Stimulated activated CD4-positive, alpha-beta T cell treated with anti-CD3 and anti-CD28 coated beads, Interleukin-2, amount 100 ng/mL, for 24 hours (primary cell): ENCODE data around the gene SFTPA2.
"Not testable (repeated sequence)": the region's sequence is repeated elsewhere in the genome, so short reads cannot be mapped to it uniquely, and the experiment has no call there.

Experiments used
- DNase-seq, 2 donors: peaks; one replicate each; pipeline ENCODE4 v3.0.0-alpha.2; 2020

The SFTPA2 gene

GRCh38 chr10:79556961-79557360 is 3.2 kb downstream of the SFTPA2 start:
- DNase-seq: not testable (repeated sequence)

- DNase-seq: no peak
These were observed 4.6 kb downstream of the SFTPA2 start for GRCh38 chr10:79555354-79556309.

GRCh38 chr10:79552143-79552542 is 8.1 kb downstream of the SFTPA2 start:
- DNase-seq: no peak

GRCh38 chr10:79547973-79548372 is 12.2 kb downstream of the SFTPA2 start:
- no peak for DNase-seq

- DNase-seq: not testable (repeated sequence)
These were observed 13.1 kb downstream of the SFTPA2 start for GRCh38 chr10:79547128-79547527.

GRCh38 chr10:79544926-79545659 is 15.1 kb downstream of the SFTPA2 start:
- not testable (repeated sequence) for DNase-seq

- not testable (repeated sequence) for DNase-seq
These were observed 15.8 kb downstream of the SFTPA2 start for GRCh38 chr10:79544408-79544807.

GRCh38 chr10:79542626-79543025 is 17.6 kb downstream of the SFTPA2 start:
- DNase-seq: no peak

GRCh38 chr10:79540930-79541329 is 19.3 kb downstream of the SFTPA2 start:
- DNase-seq: not testable (repeated sequence)

- DNase-seq: not testable (repeated sequence)
These were observed 21.9 kb downstream of the SFTPA2 start for GRCh38 chr10:79538311-79538710.

GRCh38 chr10:79533903-79534175 is 26.4 kb downstream of the SFTPA2 start:
- not testable (repeated sequence) for DNase-seq

- not testable (repeated sequence) for DNase-seq
These were observed 26.9 kb downstream of the SFTPA2 start for GRCh38 chr10:79533142-79533902.

- not testable (repeated sequence) for DNase-seq
These were observed 31.9 kb downstream of the SFTPA2 start for GRCh38 chr10:79528261-79528660.

GRCh38 chr10:79525049-79525710 is 35.0 kb downstream of the SFTPA2 start:
- not testable (repeated sequence) for DNase-seq

GRCh38 chr10:79523157-79523853 is 36.9 kb downstream of the SFTPA2 start:
- DNase-seq: not testable (repeated sequence)

GRCh38 chr10:79522464-79522863 is 37.7 kb downstream of the SFTPA2 start:
- not testable (repeated sequence) for DNase-seq

GRCh38 chr10:79521751-79522150 is 38.5 kb downstream of the SFTPA2 start:
- not testable (repeated sequence) for DNase-seq

GRCh38 chr10:79517567-79517966 is 42.6 kb downstream of the SFTPA2 start:
- not testable (repeated sequence) for DNase-seq

GRCh38 chr10:79516532-79517205 is 43.5 kb downstream of the SFTPA2 start:
- DNase-seq: not testable (repeated sequence)

- DNase-seq: not testable (repeated sequence)
These were observed 48.2 kb downstream of the SFTPA2 start, which contains the start of gene EIF5AL1 for GRCh38 chr10:79511891-79512583. Gene EIF5AL1 (plus strand): TSS chr10:79512533. CDS start chr10:79512650, 117 bp downstream.
